DND-41 (cell line): ENCODE measurements around the gene COX6A2.

Experiments used
- ATAC-seq: fragments of 200-7000 bp; cut with Tn5 transposase; 3 replicates; pipeline ENCODE4 v1.9.1; 2021; ENCODE audit warnings: low read depth; ENCODE audit not compliant: insufficient read depth
- DNase-seq: peaks from one replicate; pipeline ENCODE4 v3.0.0-alpha.2; 2020
- H2AFZ ChIP-seq: 2 replicates; pipeline ENCODE4 v1.6.0; 2012; ENCODE audit warnings: low read depth, low read length
- H3K27ac ChIP-seq: 2 replicates; pipeline ENCODE4 v1.5.1; 2012; ENCODE audit warnings: low read length, inconsistent platforms
- H3K27me3 ChIP-seq: fragments of 200-600 bp; sonication (generic); 2 replicates; pipeline ENCODE4 v1.6.0; 2012; ENCODE audit warnings: low read length, mild to moderate bottlenecking, inconsistent platforms; ENCODE audit not compliant: insufficient read depth, poor library complexity
- H3K36me3 ChIP-seq: 2 replicates; pipeline ENCODE4 v1.5.1; 2012; ENCODE audit warnings: low read length, inconsistent platforms; ENCODE audit not compliant: insufficient read depth
- H3K4me1 ChIP-seq: 2 replicates; pipeline ENCODE4 v1.5.1; 2012; ENCODE audit warnings: mild to moderate bottlenecking, low read length; ENCODE audit not compliant: insufficient read depth
- H3K4me2 ChIP-seq: 2 replicates; pipeline ENCODE4 v1.6.0; 2012; ENCODE audit warnings: mild to moderate bottlenecking, moderate library complexity, low read length, inconsistent platforms; ENCODE audit not compliant: insufficient read depth
- H3K4me3 ChIP-seq, 2 experiments: fragments of 200-600 bp in 1 of 2; shearing (Covaris generic) in 1 of 2; 2 replicates each; pipeline ENCODE4 v1.5.1; 2012 to 2016; ENCODE audit warnings: inconsistent platforms in 2 of 2, low read length in 2 of 2, mild to moderate bottlenecking in 2 of 2, low read depth in 1 of 2, moderate library complexity in 1 of 2
- H3K79me2 ChIP-seq: 2 replicates; pipeline ENCODE4 v1.6.0; 2012; ENCODE audit warnings: low read length, inconsistent platforms; ENCODE audit not compliant: insufficient read depth
- H3K9ac ChIP-seq: 2 replicates; pipeline ENCODE4 v1.6.0; 2012; ENCODE audit warnings: low read depth, mild to moderate bottlenecking, inconsistent platforms, low read length, moderate library complexity
- H3K9me3 ChIP-seq: 2 replicates; pipeline ENCODE4 v1.5.1; 2012; ENCODE audit warnings: low read length, moderate library complexity, mild to moderate bottlenecking, inconsistent platforms; ENCODE audit not compliant: insufficient read depth, severe bottlenecking
- H4K20me1 ChIP-seq: 2 replicates; pipeline ENCODE4 v1.6.0; 2012; ENCODE audit warnings: low read length; ENCODE audit not compliant: insufficient read depth
- CTCF ChIP-seq: IDR thresholded peaks from 2 replicates; pipeline ENCODE4 v1.5.1; 2012; ENCODE audit warnings: borderline replicate concordance, low read length, moderate library complexity, mild to moderate bottlenecking; ENCODE audit not compliant: poor library complexity, severe bottlenecking; ENCODE audit errors: extremely low read depth
- EZH2 ChIP-seq: IDR thresholded peaks from 3 replicates; pipeline ENCODE4 v1.6.1; 2012; ENCODE audit warnings: borderline replicate concordance, low read depth, mild to moderate bottlenecking, moderate library complexity, low read length, inconsistent platforms; ENCODE audit not compliant: severe bottlenecking

COX6A2 gene

DNA sequence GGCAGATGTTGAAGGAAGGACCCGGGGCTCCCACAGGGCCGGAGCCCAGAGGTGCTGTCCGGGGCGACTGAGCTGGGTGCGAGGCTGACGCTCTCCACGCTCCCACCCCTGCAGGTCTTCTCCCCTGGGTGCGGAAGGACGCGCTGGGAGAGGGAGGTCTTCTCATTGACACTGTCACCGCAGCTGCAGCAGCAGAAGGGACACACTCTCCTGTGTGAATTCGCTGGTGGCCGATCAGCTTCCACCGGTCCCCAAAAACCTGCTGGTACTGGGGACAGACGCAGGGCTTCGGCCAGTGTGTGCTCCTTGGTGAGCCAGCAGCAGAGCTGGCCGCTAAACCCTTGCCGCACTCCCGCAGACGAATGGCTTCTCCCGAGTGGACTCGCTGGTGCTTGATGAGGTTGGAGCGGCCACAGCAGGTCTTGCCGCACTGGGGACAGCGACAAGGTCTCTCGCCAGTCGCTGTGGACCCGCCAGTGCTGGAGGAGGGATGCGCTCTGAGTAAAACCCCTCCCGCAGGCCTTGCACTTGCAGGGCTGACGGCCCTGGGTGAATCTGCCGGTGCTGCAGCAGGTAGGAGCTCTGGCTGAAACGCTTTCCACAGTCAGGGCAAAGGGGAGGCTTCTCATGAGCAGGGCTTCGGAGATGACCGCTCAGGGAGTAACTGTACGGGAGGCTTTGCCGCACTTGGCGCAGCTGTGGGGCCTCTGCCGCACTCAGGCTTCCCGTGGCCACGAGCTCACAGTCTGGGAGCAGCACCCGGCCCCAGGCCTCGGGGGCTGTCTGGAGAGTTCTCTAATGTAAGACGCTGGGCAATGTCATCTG lies 8.3 kb upstream of the COX6A2 start:
- Histone ChIP-seq H3K27me3 (no peaks in the 10 kb centered on the region), H3K4me1 (no peaks in the 10 kb centered on the region), H3K36me3 (no peaks in the 10 kb centered on the region), H3K4me2 (no peak overlapping the region), H3K79me2 (no peaks in the 10 kb centered on the region), H3K4me3 (no peak overlapping the region), H3K27ac (no peak overlapping the region), H4K20me1 (no peaks in the 10 kb centered on the region), H3K9ac (no peak overlapping the region), H3K9me3 (no peaks in the 10 kb centered on the region), H2AFZ (no peak overlapping the region)
- ATAC-seq, result no peak
- TF ChIP-seq CTCF, result no peak
- TF ChIP-seq EZH2, result no peak
- DNase-seq, result no peak

DNA sequence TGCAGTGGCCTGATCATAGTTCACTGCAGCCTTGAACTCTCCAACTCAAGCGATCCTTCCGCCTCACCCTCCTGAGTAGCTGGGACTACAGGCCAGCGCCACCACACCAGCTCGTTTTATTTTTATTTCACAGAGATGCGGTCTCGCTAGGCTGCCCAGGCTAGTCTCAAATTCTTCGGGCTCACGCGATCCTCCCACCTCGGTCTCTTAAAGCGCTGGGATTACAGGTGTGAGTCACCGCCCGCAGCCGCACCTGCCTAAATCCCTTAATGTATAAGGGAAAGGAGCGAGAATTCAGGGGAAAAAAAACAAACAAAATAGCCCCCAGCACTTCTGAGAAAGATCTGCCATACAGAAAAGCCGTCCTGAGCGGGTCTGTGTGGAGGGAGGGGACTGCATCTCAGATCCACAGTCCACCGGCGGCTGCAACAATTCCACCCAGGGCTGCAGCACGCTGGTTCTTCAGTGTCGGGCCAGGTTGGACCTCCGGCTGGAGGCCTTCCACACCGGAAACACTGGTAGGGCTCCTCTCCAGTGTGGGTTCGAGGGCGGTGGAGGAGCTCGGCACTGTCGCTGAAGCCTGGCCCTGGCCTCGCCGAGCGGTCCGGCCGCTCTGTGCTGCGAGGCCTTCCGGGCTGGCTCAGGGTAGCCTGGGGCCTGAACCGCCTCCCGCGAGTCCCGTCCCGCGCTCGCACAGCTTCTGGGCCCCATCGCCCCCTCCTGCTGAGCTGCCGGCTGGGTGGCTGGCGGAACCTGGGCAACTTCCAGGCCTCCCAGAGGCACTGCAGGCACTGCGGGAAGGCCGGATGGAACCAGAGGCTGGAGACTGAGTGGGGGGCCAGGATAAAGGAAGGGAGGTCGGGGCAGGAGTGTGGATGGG lies 7.4 kb upstream of the COX6A2 start:
- Histone ChIP-seq H3K27ac (no peak overlapping the region), H3K27me3 (peaks cover 1% of the 10 kb centered on the region), H4K20me1 (no peaks in the 10 kb centered on the region), H3K4me2 (no peak overlapping the region), H3K4me1 (no peaks in the 10 kb centered on the region), H3K4me3 (no peak overlapping the region), H3K79me2 (no peaks in the 10 kb centered on the region), H3K9me3 (no peaks in the 10 kb centered on the region), H3K36me3 (no peaks in the 10 kb centered on the region), H2AFZ (no peak overlapping the region), H3K9ac (no peak overlapping the region)
- no peak for ATAC-seq
- no peak for TF ChIP-seq EZH2
- no peak for TF ChIP-seq CTCF
- no peak for DNase-seq

DNA sequence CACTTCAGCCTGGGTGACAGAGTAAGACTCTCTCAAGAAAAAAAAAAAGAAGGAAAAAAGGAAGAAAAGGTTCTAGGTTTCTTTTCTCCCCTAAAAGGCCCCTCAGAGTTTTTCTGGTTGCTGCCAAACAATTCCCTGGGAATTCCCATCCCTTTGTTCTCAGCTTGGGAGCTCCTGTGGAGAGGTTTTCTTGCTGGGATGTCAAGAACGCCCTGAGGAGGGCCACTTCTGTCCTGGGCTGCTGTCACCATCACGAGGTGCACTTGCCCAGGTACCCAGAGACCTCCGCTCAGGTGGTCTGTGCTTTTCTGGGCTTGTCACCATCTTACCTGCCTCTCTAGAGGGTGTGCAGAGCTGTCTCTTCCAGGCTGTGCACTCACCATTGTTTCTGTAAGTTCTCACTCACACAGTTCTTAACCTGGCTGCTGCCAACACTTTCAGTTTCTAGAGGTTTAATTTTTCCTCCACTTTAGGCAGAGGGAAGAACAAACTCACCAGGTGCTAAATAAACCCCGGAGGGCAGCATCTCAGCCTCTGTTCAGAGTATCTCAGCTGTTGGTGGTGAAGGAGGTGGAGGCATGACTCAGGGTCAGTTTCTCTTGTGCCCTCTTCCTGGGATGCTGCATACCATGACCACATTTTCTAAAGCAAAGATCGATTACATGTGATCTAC lies 2.4 kb upstream of the COX6A2 start:
- Histone ChIP-seq H3K9me3 (no peaks in the 10 kb centered on the region), H3K27me3 (peaks cover 3% of the 10 kb centered on the region), H3K4me1 (no peaks in the 10 kb centered on the region), H4K20me1 (no peaks in the 10 kb centered on the region), H2AFZ (no peak overlapping the region), H3K4me2 (no peak overlapping the region), H3K27ac (no peak overlapping the region), H3K9ac (no peak overlapping the region), H3K4me3 (no peak overlapping the region), H3K79me2 (no peaks in the 10 kb centered on the region), H3K36me3 (no peaks in the 10 kb centered on the region)
- no peak for ATAC-seq
- no peak for DNase-seq
- TF ChIP-seq EZH2 (no peak), CTCF (no peak)
